AG09309 (cell line): Measurements from ENCODE around the gene SPCS1.
"Not testable (repeated sequence)": the region's sequence is repeated elsewhere in the genome, so short reads cannot be mapped to it uniquely, and the experiment has no call there.

Experiments
- DNase-seq: peaks from one replicate; pipeline ENCODE4 v3.0.0-alpha.2; 2010; ENCODE audit warnings: low read depth
- H3K4me3 ChIP-seq: 2 replicates; pipeline ENCODE4 v1.5.1; 2011; ENCODE audit warnings: mild to moderate bottlenecking, low read depth, low read length, moderate library complexity; ENCODE audit not compliant: control insufficient read depth
- TF ChIP-seq, protein P1 (sequence below): IDR thresholded peaks from 2 replicates; pipeline ENCODE4 v1.5.1; 2011; ENCODE audit warnings: mild to moderate bottlenecking, low read depth, low read length, inconsistent platforms; ENCODE audit not compliant: insufficient read depth, control insufficient read depth; ENCODE audit errors: missing control alignments

The SPCS1 gene

DNA sequence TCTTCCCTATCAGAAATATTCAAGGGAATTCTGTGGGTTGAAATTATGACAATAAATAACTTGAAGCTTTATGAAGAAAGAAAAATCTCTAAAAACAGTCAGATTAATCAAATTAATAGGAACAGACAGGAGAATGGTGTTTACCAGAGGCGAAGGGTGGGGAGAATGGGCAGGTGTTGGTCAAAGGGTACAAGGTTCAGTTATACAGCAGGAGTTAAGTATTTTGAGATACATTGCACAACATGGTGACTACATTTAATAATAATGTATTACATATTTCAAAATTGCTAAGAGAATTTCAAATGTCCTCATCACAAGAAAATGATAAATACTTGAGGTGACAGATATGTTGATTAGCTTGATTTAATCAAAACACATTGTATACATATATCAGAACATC, 18.6 kb downstream of the SPCS1 start:
- TF ChIP-seq, protein P1, sequence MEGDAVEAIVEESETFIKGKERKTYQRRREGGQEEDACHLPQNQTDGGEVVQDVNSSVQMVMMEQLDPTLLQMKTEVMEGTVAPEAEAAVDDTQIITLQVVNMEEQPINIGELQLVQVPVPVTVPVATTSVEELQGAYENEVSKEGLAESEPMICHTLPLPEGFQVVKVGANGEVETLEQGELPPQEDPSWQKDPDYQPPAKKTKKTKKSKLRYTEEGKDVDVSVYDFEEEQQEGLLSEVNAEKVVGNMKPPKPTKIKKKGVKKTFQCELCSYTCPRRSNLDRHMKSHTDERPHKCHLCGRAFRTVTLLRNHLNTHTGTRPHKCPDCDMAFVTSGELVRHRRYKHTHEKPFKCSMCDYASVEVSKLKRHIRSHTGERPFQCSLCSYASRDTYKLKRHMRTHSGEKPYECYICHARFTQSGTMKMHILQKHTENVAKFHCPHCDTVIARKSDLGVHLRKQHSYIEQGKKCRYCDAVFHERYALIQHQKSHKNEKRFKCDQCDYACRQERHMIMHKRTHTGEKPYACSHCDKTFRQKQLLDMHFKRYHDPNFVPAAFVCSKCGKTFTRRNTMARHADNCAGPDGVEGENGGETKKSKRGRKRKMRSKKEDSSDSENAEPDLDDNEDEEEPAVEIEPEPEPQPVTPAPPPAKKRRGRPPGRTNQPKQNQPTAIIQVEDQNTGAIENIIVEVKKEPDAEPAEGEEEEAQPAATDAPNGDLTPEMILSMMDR: no peak
- DNase-seq: no peak
- H3K4me3 ChIP-seq: no peak overlapping the region

DNA sequence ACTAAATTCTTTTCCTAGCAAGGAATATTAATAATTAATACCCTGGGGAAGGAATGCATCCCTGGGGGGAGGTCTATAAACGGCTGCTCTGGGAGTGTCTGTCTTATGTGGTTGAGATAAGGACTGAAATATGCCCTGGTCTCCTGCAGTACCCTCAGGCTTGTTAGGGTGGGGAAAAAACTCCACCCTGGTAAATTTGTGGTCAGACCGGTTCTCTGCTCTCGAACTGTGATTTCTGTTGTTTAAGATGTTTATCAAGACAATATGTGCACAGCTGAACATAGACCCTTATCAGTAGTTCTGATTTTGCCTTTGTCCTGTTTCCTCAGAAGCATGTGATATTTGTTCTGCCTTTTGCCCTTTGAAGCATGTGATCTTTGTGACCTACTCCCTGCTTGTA, 22.8 kb downstream of the SPCS1 start:
- not testable (repeated sequence) for DNase-seq, H3K4me3 ChIP-seq

DNA sequence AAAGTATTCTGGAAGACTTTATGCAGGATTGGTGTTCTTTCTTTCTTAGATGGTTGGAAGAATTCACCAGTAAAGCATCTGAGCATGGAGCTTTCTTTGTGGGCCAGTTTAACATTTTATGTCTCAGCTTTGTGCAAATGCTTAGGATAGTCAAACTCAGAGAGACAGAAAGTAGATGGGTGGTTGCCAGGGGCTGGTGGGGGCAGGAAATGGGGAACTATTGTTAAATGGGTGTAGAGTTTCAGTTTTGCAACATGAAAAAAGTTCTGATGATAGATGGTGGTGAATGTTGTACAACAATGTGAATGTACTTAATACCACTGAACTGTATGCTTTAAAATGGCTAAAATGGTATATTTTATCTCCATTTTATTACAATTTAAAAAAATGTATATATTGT, 24.8 kb downstream of the SPCS1 start:
- no peak for DNase-seq
- TF ChIP-seq, protein P1: no peak
- H3K4me3 ChIP-seq: no peak overlapping the region

DNA sequence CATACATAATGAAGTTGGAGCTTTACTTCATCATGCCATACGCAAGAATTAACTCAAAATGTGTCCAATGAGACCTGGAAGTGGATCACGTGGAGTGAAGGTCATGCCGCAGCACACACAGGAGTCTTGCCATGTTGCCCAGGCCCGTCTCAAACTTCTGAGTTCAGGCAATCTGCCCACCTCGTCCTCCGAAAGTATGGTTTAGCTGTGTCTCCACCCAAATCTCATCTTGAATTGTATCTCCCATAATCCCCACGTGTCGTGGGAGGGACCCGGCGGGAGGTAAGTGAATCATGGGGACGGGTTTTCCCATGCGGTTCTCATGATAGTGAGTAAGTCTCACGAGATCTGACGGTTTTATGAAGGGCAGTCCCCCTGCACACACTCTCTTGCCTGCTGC, 25.7 kb downstream of the SPCS1 start:
- TF ChIP-seq, protein P1: no peak
- H3K4me3 ChIP-seq: no peak overlapping the region
- DNase-seq: no peak

DNA sequence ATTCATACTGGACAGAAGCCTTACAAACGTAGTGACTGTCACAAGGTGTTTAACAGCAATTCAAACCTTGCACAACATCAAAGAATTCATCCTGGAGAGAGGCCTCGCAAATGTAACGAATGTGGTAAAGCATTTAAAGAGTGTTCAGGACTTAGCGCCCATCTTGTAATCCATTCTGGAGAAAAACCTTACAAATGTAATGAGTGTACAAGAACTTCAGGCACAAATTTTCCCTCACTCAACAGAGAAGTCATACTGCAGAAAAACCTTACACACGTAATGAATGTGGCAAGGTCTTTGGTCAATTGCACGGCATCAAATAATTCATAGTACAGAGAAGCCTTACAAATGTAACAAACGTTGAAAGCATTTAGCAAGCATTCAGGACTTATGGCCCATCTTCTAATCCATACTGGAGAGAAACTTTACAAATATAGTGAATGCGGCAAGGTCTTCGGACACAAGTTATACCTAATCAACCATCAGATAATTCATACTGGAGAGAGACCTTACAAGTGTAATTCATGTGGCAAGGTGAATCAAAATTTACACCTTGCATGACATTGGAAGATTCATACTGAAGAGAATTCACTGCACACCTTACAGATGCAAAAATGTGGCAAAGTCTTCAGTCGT, 27.5 kb downstream of the SPCS1 start:
- DNase-seq: no peak
- no peak overlapping the region for H3K4me3 ChIP-seq
- TF ChIP-seq, protein P1: no peak

DNA sequence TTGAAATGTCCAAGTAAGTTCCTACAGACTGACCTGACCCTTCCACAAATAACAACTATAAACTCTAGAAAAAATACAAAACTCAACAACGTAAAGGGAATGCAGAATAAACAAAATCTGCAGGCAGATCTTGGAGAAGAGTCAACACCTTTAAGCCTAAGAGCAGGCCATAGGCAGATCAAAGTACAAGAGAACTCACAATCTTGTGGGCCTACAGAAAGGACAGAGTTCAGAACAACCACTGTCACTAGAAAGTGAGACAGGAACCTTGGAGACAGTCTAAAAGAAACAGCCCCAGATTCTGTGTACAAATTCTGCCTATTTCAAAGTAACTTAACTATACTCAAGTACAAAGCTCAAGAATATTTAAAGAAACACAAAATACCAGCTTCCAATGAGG, 33.8 kb downstream of the SPCS1 start:
- no peak overlapping the region for H3K4me3 ChIP-seq
- no peak for DNase-seq
- TF ChIP-seq, protein P1: no peak

DNA sequence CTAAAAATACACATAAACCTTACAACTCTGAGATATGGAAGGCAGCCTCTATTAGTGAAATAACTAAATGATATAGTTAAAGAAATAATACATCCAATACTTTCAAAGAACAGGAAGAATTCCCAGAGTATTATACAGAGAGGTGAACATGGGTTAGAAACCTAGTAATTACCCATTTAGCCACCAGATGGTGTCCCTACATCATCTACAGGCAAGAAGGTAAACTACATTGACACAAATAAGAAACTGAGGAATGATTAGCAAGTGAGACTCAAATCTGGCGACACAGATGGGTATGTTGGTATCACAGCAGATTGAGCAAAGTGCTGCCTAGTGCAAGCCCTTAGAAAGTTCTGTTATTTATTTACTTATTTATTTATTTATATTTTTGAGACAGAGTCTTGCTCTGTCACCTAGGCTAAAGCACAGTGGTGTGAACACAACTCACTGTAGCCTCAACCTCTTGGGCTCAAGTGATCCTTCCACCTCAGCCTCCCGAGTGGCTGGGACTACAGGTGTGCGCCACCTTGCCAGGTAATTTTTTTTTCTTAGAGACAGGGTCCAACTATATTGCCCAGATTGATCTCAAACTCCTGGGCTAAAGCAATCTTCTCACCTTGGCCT, 36.6 kb downstream of the SPCS1 start:
- TF ChIP-seq, protein P1: peak; percentile 61
- H3K4me3 ChIP-seq: no peak overlapping the region
- DNase-seq: no peak
